HepG2 (cell line): ENCODE measurements around the gene TMEM97.

Experiments
- ELF1 ChIP-seq: sonication (generic); formaldehyde crosslinking; IDR thresholded peaks from 2 replicates; pipeline ENCODE4 v1.4.0; 2020; ENCODE audit warnings: missing genetic modification reagents
- GATAD1 ChIP-seq: IDR thresholded peaks from 2 replicates; pipeline ENCODE4 v1.6.1; 2016; ENCODE audit warnings: missing genetic modification reagents, missing compliant biosample characterization
- MAX ChIP-seq: IDR thresholded peaks from 2 replicates; pipeline ENCODE4 v1.6.1; 2012; ENCODE audit warnings: inconsistent platforms
- PTBP1 ChIP-seq: fragments of 200-400 bp; formaldehyde crosslinking; IDR thresholded peaks from 2 replicates; pipeline ENCODE4 v1.6.1; 2018; ENCODE audit warnings: low read length, low read depth; ENCODE audit not compliant: poor library complexity, severe bottlenecking
- RAD51 ChIP-seq: fragments of 450-650 bp; IDR thresholded peaks from 2 replicates; pipeline ENCODE4 v1.6.1; 2016; ENCODE audit warnings: borderline replicate concordance
- REST ChIP-seq, 2 experiments: IDR thresholded peaks; 2 replicates each; pipeline ENCODE4 v1.6.1; 2011 to 2012; ENCODE audit warnings: low read length in 2 of 2, borderline replicate concordance in 1 of 2, low read depth in 1 of 2, mild to moderate bottlenecking in 1 of 2, moderate library complexity in 1 of 2
- ZBTB2 ChIP-seq: sonication (generic); formaldehyde crosslinking; IDR thresholded peaks from 2 replicates; pipeline ENCODE4 v1.8.0; 2022; ENCODE audit warnings: low read depth, missing genetic modification reagents
- ZFP1 ChIP-seq: IDR thresholded peaks from 2 replicates; pipeline ENCODE4 v1.6.1; 2016
- ZNF333 ChIP-seq: sonication (generic); formaldehyde crosslinking; IDR thresholded peaks from 2 replicates; pipeline ENCODE4 v1.4.0; 2020; ENCODE audit warnings: mild to moderate bottlenecking, missing genetic modification reagents, borderline replicate concordance
- ZSCAN5A ChIP-seq: sonication (generic); formaldehyde crosslinking; IDR thresholded peaks from 2 replicates; pipeline ENCODE4 v1.8.0; 2022; ENCODE audit warnings: mild to moderate bottlenecking, missing genetic modification reagents, borderline replicate concordance

GRCh38 chr17:28331891-28332420, 13.0 kb downstream of the TMEM97 start:
- no peak for TF ChIP-seq ELF1 (CRISPR knock-in tag)
- no peak for TF ChIP-seq MAX
- TF ChIP-seq ZNF333: no peak
- no peak for TF ChIP-seq RAD51
- TF ChIP-seq REST (IDR thresholded peaks at IDR 0.05; ENCODE audit: borderline replicate concordance in 1 of 2, low read depth in 1 of 2, low read length in 2 of 2): no peak
- TF ChIP-seq GATAD1 (CRISPR knock-in tag): no peak
- no peak for TF ChIP-seq PTBP1
- TF ChIP-seq ZFP1 (CRISPR knock-in tag): no peak
- TF ChIP-seq ZSCAN5A (CRISPR knock-in tag): no peak
- TF ChIP-seq ZBTB2: no peak
